ENCODE results near the gene NOC4L.
"Not testable (repeated sequence)": the region's sequence is repeated elsewhere in the genome, so short reads cannot be mapped to it uniquely, and the experiment has no call there.

The NOC4L gene

GRCh38 chr12:132142679-132143335 is 1.4 kb upstream of the NOC4L start:
- DNase-seq: no peak

- DNase-seq: peak in 1 of 2 donors; percentile 17
Measured at GRCh38 chr12:132143336-132144071, 753 bp upstream of the NOC4L start.

GRCh38 chr12:132144810-132145168 is 532 bp downstream of the NOC4L start:
- no peak for DNase-seq

GRCh38 chr12:132145334-132145733 is 1.1 kb downstream of the NOC4L start:
- DNase-seq: no peak

GRCh38 chr12:132146098-132146497 is 1.8 kb downstream of the NOC4L start:
- no peak for DNase-seq

GRCh38 chr12:132146772-132147422 is 2.6 kb downstream of the NOC4L start:
- DNase-seq: no peak

GRCh38 chr12:132147423-132148367 is 3.4 kb downstream of the NOC4L start:
- DNase-seq: no peak

- DNase-seq: no peak
Measured at GRCh38 chr12:132148368-132149045, 4.2 kb downstream of the NOC4L start.

- not testable (repeated sequence) for DNase-seq
Measured at GRCh38 chr12:132149526-132149925, 5.3 kb downstream of the NOC4L start.

- DNase-seq: no peak
Measured at GRCh38 chr12:132150780-132151144, 6.5 kb downstream of the NOC4L start.

- no peak for DNase-seq
Measured at GRCh38 chr12:132151145-132151765, 7.0 kb downstream of the NOC4L start.

GRCh38 chr12:132151766-132152410 is 7.6 kb downstream of the NOC4L start:
- DNase-seq: no peak

- DNase-seq: no peak
Measured at GRCh38 chr12:132152411-132152821, 8.2 kb downstream of the NOC4L start.

GRCh38 chr12:132152953-132153352 is 8.7 kb downstream of the NOC4L start:
- DNase-seq: no peak

- peak; percentile 41 to 68 for DNase-seq
Measured at GRCh38 chr12:132153501-132154340, 9.5 kb downstream of the NOC4L start.

GRCh38 chr12:132154341-132154761 is 10.1 kb downstream of the NOC4L start:
- DNase-seq: no peak

GRCh38 chr12:132154941-132155770 is 10.9 kb downstream of the NOC4L start:
- DNase-seq: no peak

GRCh38 chr12:132155771-132156572 is 11.7 kb downstream of the NOC4L start:
- no peak for DNase-seq

Data from inflammatory macrophage (primary cell).